Mucosa of rectum (tissue), 2 donors: ENCODE measurements around the gene SPOP.
A peak's percentile ranks its signal among the peaks of the same experiment; 100 is the strongest.

ENCODE experiments used
- H3K27ac ChIP-seq, 2 donors: one replicate each; pipeline ENCODE4 v1.7.0; 2013; ENCODE audit warnings: inconsistent platforms in 2 of 2, low read depth in 2 of 2, low read length in 2 of 2
- H3K27me3 ChIP-seq, 2 donors: one replicate each; pipeline ENCODE4 v1.7.0; 2013; ENCODE audit warnings: low read length in 2 of 2; ENCODE audit not compliant: control insufficient read depth in 2 of 2, insufficient read depth in 2 of 2
- H3K36me3 ChIP-seq, 2 donors: one replicate each; pipeline ENCODE4 v1.7.0; 2013; ENCODE audit warnings: low read length in 2 of 2; ENCODE audit not compliant: control insufficient read depth in 2 of 2, insufficient read depth in 2 of 2
- H3K4me1 ChIP-seq, 2 donors: one replicate each; pipeline ENCODE4 v1.7.0; 2013; ENCODE audit warnings: low read length in 2 of 2, mild to moderate bottlenecking in 1 of 2; ENCODE audit not compliant: control insufficient read depth in 2 of 2, insufficient read depth in 2 of 2
- H3K4me3 ChIP-seq, 2 donors: one replicate each; pipeline ENCODE4 v1.7.0; 2013; ENCODE audit warnings: low read length in 2 of 2
- H3K9ac ChIP-seq, 2 donors: one replicate each; pipeline ENCODE4 v1.7.0; 2013; ENCODE audit warnings: low read length in 2 of 2, low read depth in 1 of 2, mild to moderate bottlenecking in 1 of 2
- H3K9me3 ChIP-seq, 2 donors: one replicate each; pipeline ENCODE4 v1.7.0; 2013; ENCODE audit warnings: low read length in 2 of 2; ENCODE audit not compliant: control insufficient read depth in 2 of 2
- donor health status: healthy.
- donor health status: Normal muscosa, but diverticular disease.

SPOP gene

GRCh38 chr17:49715216-49715615, 37.3 kb upstream of the SPOP start:
- no peaks in the 10 kb centered on the region for H3K27me3 ChIP-seq
- no peak overlapping the region for H3K4me3 ChIP-seq
- H3K9ac ChIP-seq, result no peak overlapping the region
- peaks cover 40 to 52% of the 10 kb centered on the region in 2 donors for H3K36me3 ChIP-seq
- H3K27ac ChIP-seq, result peak overlapping the region in 1 of 2 donors; percentile 23
- H3K4me1 ChIP-seq, result no peaks in the 10 kb centered on the region
- H3K9me3 ChIP-seq, result no peaks in the 10 kb centered on the region

- Histone ChIP-seq H3K4me3 (peak overlapping the region; percentile 46 to 95), H3K9ac (peak overlapping the region in 1 of 2 donors; percentile 57), H3K9me3 (no peaks in the 10 kb centered on the region), H3K27me3 (no peaks in the 10 kb centered on the region), H3K27ac (peak overlapping the region in 1 of 2 donors; percentile 92), H3K36me3 (peaks cover 23 to 29% of the 10 kb centered on the region in 2 donors), H3K4me1 (peaks cover 10 to 13% of the 10 kb centered on the region in 2 donors)
Observed at GRCh38 chr17:49708515-49709183, 30.8 kb upstream of the SPOP start.

GRCh38 chr17:49707608-49708514, 30.0 kb upstream of the SPOP start, which contains the start of gene SLC35B1:
TSS of gene SLC35B1 (minus strand) at chr17:49707964. CDS start at chr17:49707833, 131 bp downstream.
- Histone ChIP-seq H3K4me3 (peak within 1 kb of the TSS; percentile 88 to 95), H3K9me3 (no peaks in the 10 kb centered on the region), H3K4me1 (peaks cover 10 to 13% of the 10 kb centered on the region in 2 donors), H3K27me3 (no peaks in the 10 kb centered on the region), H3K36me3 (peaks cover 29 to 36% of the 10 kb centered on the region in 2 donors), H3K27ac (peak within 1 kb of the TSS; percentile 92 to 97), H3K9ac (peak within 1 kb of the TSS; percentile 91 to 94)

- Histone ChIP-seq H3K27ac (peak overlapping the region; percentile 92 to 97), H3K4me1 (peaks cover 10 to 13% of the 10 kb centered on the region in 2 donors), H3K36me3 (peaks cover 34 to 41% of the 10 kb centered on the region in 2 donors)
Observed at GRCh38 chr17:49707246-49707607, 29.3 kb upstream of the SPOP start.

DNA sequence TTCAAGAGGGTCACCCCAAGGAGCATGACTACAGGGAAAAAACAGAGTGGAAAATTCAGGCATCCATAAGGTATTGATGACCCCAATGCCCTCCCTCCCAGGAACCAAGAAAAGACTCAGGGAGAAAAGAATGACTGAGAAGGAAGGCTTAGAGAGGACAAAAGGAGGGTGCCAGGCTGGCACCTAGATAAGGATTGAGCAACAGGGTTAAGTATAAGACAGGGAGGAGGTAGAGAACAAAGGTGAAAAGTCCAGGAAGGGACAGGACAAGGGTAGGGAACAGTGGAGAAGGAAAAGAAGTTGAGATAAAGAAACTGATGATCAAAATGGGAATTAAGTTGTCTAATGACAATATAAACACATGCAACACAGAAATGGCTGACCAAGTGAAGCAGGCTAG, 27.4 kb upstream of the SPOP start:
- peaks cover 10 to 13% of the 10 kb centered on the region in 2 donors for H3K4me1 ChIP-seq
- no peak overlapping the region for H3K27ac ChIP-seq
- no peaks in the 10 kb centered on the region for H3K9me3 ChIP-seq
- H3K27me3 ChIP-seq, result no peaks in the 10 kb centered on the region
- H3K36me3 ChIP-seq, result peaks cover 51 to 57% of the 10 kb centered on the region in 2 donors
- H3K4me3 ChIP-seq, result no peak overlapping the region
- no peak overlapping the region for H3K9ac ChIP-seq

More at GRCh38 chr17:49707246-49707607, 29.3 kb upstream of the SPOP start:
- Histone ChIP-seq H3K4me3 (peak overlapping the region; percentile 88 to 95), H3K9ac (peak overlapping the region; percentile 91 to 94), H3K9me3 (no peaks in the 10 kb centered on the region), H3K27me3 (no peaks in the 10 kb centered on the region)

- Histone ChIP-seq H3K36me3 (peaks cover 55 to 60% of the 10 kb centered on the region in 2 donors), H3K9me3 (no peaks in the 10 kb centered on the region), H3K9ac (no peak overlapping the region), H3K4me1 (peaks cover 10 to 13% of the 10 kb centered on the region in 2 donors), H3K27me3 (no peaks in the 10 kb centered on the region), H3K4me3 (no peak overlapping the region), H3K27ac (no peak overlapping the region)
Observed at GRCh38 chr17:49703557-49704277, 25.8 kb upstream of the SPOP start.

DNA sequence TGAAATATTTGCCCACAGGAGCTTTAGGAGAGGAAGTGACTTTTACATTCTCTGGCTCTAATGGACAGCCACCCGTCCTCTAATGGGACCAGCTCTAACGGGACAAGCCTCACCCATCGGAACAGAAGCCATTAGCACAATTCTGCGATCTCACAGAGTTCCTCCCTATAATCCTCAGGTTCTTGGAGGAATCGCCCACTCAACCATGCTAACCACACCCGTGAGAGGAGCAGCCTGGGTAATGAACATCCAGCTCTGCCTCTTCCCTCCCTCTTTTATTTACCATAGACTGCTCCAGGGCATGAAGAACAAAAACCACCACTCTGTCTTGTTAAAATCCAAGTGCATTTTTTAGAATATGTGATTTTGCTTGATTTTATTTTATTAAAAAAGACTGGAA, 23.1 kb upstream of the SPOP start:
- Histone ChIP-seq H3K27ac (no peak overlapping the region), H3K27me3 (no peaks in the 10 kb centered on the region), H3K4me1 (peaks cover under 1 to 3% of the 10 kb centered on the region in 2 donors), H3K9me3 (no peaks in the 10 kb centered on the region), H3K36me3 (peaks cover 55 to 58% of the 10 kb centered on the region in 2 donors), H3K9ac (no peak overlapping the region), H3K4me3 (no peak overlapping the region)

DNA sequence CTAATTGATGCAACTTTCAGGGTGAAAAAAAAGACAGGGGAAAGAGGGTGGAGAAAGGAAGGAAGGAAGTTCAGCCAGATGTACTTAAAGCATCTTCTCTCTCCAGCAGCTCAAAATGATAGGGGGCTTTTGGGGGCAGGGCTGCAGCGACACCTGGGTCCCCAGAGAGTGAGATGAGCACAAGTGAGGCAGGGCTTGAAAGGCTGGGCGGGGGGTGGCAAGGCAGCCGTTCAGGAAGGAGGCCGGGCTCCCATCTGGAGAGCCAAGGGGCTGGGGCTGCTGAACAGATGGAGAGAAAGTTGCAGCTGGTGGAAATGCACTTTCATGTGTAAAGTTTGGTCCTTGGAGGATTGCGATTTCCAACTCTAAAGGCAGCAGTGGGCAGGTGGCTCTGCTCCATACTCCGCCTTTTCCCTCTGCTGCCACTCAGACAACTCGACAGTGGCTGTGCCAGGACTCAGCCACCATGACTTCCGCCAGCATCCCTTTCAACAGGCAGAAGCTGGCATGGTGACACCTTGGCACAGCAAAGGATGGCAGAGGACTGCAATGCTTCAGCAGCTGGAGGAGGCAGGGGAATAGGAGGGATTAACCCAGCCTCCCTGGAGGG, 22.2 kb upstream of the SPOP start:
- Histone ChIP-seq H3K27me3 (peaks cover 0 to 2% of the 10 kb centered on the region in 2 donors), H3K4me3 (no peak overlapping the region), H3K9ac (no peak overlapping the region), H3K4me1 (peaks cover 3 to 6% of the 10 kb centered on the region in 2 donors), H3K27ac (no peak overlapping the region), H3K9me3 (no peaks in the 10 kb centered on the region), H3K36me3 (peaks cover 46 to 49% of the 10 kb centered on the region in 2 donors)

DNA sequence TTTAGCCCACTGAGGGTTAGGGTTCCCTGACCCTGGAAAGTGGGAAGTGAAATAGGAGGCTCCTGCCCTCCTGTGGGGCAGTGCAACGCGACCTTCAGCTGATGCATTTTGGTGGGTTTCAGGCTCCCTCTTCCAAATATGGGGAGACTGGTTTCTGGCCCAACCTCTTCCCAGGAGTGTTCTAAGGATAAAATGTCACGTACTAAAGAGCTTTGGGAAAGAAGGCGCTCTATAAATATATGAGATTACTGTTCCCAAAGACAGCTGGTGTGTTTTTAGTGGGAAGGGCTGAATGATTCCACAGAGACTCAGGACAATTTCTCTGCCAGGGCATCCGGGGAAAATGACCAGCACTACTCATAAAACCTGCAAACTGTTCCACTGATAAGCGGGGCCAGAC, 20.1 kb upstream of the SPOP start:
- peaks cover 0 to 6% of the 10 kb centered on the region in 2 donors for H3K27me3 ChIP-seq
- no peak overlapping the region for H3K27ac ChIP-seq
- peaks cover 6 to 8% of the 10 kb centered on the region in 2 donors for H3K4me1 ChIP-seq
- no peak overlapping the region for H3K4me3 ChIP-seq
- H3K9ac ChIP-seq, result no peak overlapping the region
- no peaks in the 10 kb centered on the region for H3K9me3 ChIP-seq
- peaks cover 27 to 29% of the 10 kb centered on the region in 2 donors for H3K36me3 ChIP-seq
